Suprapubic skin (tissue), 4 donors: Measurements from ENCODE around the gene STAT6. TPM values are rescaled to one million over a fixed set of nuclear protein-coding genes. Genes with fewer than 3 reads are reported as not detected.

Experiments used
- DNase-seq, 2 donors: peaks; one replicate each; pipeline ENCODE4 v3.0.0-alpha.2; 2019; ENCODE audit warnings: low spot score in 2 of 2
- H3K27ac ChIP-seq: fragments of 200-600 bp; sonication (generic); one replicate; pipeline ENCODE4 v1.5.1; 2019
- H3K27me3 ChIP-seq: fragments of 200-600 bp; sonication (generic); one replicate; pipeline ENCODE4 v1.5.1; 2019
- H3K36me3 ChIP-seq: fragments of 200-600 bp; sonication (generic); one replicate; pipeline ENCODE4 v1.5.1; 2019
- H3K4me1 ChIP-seq: fragments of 200-600 bp; sonication (generic); one replicate; pipeline ENCODE4 v1.5.1; 2019
- H3K4me3 ChIP-seq: fragments of 200-600 bp; sonication (generic); one replicate; pipeline ENCODE4 v1.5.1; 2019; ENCODE audit warnings: mild to moderate bottlenecking
- H3K9me3 ChIP-seq: fragments of 200-600 bp; sonication (generic); one replicate; pipeline ENCODE4 v1.5.1; 2019
- EP300 ChIP-seq: sonication (generic); formaldehyde crosslinking; IDR thresholded peaks from one replicate; pipeline ENCODE4 v1.6.1; 2017; ENCODE audit warnings: antibody characterized with exemption
- POLR2A ChIP-seq, 2 donors: fragments of 450-650 bp; IDR thresholded peaks; one replicate each; pipeline ENCODE4 v1.6.1; 2017; ENCODE audit warnings: antibody characterized with exemption in 2 of 2, mild to moderate bottlenecking in 2 of 2, moderate library complexity in 2 of 2
- POLR2AphosphoS5 ChIP-seq, 3 donors: sonication (generic); formaldehyde crosslinking; IDR thresholded peaks; one replicate each; pipeline ENCODE4 v1.6.1; 2017; ENCODE audit warnings: antibody characterized with exemption in 3 of 3
- WGBS: methylation state at CpG from one replicate; pipeline ENCODE4 v1.1.5; 2018; 5-methylcytosine and 5-hydroxymethylcytosine counted together
- total RNA-seq, 4 donors: library from RNA; depleted of rRNA; stranded (reverse); fragments of >200 nt; gene quantifications; one replicate each; pipeline ENCODE4 v1.1.0, GENCODE V29; 2016
- TF ChIP-seq, protein P1 (sequence below), 2 donors: fragments of 200-600 bp in 1 of 2; fragments of 450-650 bp in 1 of 2; sonication (generic) in 1 of 2; IDR thresholded peaks; one replicate each; pipeline ENCODE4 v1.5.1; 2016 to 2019; ENCODE audit warnings: antibody characterized with exemption in 2 of 2, mild to moderate bottlenecking in 1 of 2, moderate library complexity in 1 of 2

The STAT6 gene
- total RNA-seq, 4 donors from 2014 or later: 140 to 348 (median 183) TPM

DNA sequence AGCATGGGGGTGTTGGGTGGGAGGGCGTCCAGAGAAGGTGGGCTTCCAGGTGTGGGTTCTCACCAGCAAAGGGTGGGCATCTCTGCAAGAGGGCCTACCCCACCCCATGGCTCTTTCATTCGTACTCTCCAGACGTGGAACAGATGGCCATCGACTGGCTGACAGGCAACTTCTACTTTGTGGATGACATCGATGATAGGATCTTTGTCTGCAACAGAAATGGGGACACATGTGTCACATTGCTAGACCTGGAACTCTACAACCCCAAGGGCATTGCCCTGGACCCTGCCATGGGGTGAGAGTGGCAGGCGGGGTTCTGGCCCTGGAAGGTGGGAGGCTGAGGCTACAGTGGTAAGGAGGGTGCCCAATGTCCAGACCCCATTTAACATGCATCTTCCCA is 42.9 kb upstream of the STAT6 start:
- H3K27me3 ChIP-seq: no peaks in the 10 kb centered on the region
- H3K4me1 ChIP-seq: peaks cover 60% of the 10 kb centered on the region
- H3K9me3 ChIP-seq: no peaks in the 10 kb centered on the region
- WGBS: 82% methylated on average over 4 of the region's 6 CpGs
- TF ChIP-seq, protein P1, sequence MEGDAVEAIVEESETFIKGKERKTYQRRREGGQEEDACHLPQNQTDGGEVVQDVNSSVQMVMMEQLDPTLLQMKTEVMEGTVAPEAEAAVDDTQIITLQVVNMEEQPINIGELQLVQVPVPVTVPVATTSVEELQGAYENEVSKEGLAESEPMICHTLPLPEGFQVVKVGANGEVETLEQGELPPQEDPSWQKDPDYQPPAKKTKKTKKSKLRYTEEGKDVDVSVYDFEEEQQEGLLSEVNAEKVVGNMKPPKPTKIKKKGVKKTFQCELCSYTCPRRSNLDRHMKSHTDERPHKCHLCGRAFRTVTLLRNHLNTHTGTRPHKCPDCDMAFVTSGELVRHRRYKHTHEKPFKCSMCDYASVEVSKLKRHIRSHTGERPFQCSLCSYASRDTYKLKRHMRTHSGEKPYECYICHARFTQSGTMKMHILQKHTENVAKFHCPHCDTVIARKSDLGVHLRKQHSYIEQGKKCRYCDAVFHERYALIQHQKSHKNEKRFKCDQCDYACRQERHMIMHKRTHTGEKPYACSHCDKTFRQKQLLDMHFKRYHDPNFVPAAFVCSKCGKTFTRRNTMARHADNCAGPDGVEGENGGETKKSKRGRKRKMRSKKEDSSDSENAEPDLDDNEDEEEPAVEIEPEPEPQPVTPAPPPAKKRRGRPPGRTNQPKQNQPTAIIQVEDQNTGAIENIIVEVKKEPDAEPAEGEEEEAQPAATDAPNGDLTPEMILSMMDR (IDR thresholded peaks at IDR 0.05): no peak
- TF ChIP-seq EP300 (no peak), POLR2A (IDR thresholded peaks at IDR 0.05) (no peak), POLR2AphosphoS5 (IDR thresholded peaks at IDR 0.05) (no peak)
- peaks cover 38% of the 10 kb centered on the region for H3K36me3 ChIP-seq
- H3K4me3 ChIP-seq: no peak overlapping the region
- DNase-seq: no peak
- H3K27ac ChIP-seq: peak overlapping the region; percentile 5

DNA sequence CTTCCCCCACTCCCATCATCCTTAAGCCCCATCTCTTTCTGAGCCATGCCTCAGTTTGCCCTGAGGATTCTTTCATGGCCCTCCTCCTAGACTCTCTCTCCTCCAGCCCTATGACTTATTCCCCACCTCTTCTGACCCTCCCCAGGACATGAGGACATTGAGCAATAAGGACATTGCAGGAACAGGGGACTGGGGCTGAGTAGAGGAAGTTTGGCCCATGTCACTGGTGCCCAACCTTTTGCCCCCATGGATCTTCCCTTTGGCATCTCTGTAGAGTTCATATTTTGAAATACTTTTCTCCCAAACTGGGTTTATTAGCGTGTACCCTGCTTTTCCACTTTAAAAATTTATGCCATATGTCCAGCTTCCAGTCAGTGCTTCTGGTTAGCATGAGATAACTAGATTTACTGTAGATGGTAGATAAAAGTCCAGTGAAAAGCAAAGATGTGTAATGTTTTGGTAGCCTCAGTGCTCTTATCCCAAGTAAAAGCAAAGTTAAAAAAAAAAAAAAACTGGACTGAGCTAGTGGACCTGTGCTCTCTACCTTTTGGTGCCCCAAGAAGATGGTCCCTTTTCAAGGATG is 42.3 kb upstream of the STAT6 start:
- peaks cover 60% of the 10 kb centered on the region for H3K4me1 ChIP-seq
- H3K36me3 ChIP-seq: peaks cover 32% of the 10 kb centered on the region
- WGBS: 88% methylated on average over 1 of the region's 1 CpG

DNA sequence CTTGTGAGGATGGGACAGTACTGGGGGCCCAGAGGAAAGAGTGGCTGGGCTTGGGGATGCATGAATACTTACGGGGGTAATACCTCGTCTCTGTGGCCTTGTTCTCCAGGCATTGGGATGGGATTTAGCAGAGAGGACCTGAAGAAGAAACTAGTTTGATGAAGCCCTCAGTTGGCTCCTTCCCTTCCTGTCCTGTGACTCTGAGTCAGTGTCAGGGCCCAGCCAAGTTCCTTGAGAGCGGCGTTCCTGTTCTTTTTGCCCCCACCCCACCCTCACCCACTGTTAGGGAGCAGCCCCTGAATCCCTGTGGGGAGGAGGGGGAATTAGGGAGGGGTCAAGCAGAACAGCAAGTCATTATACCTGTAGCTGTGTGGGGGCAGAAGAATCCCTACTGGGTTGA is 41.5 kb upstream of the STAT6 start:
- Histone ChIP-seq H3K27me3 (no peaks in the 10 kb centered on the region), H3K4me3 (no peak overlapping the region), H3K9me3 (no peaks in the 10 kb centered on the region), H3K27ac (peak overlapping the region; percentile 91), H3K36me3 (peaks cover 26% of the 10 kb centered on the region), H3K4me1 (peaks cover 63% of the 10 kb centered on the region)
- DNase-seq: peak in 1 of 2 donors; percentile 85
- TF ChIP-seq, protein P1 (IDR thresholded peaks at IDR 0.05): no peak
- no peak for TF ChIP-seq EP300
- no peak for TF ChIP-seq POLR2AphosphoS5 (IDR thresholded peaks at IDR 0.05)
- no peak for TF ChIP-seq POLR2A (IDR thresholded peaks at IDR 0.05)
- WGBS: 37% methylated on average over 4 of the region's 4 CpGs

More for the DNA sequence above, 42.3 kb upstream of the STAT6 start:
- Histone ChIP-seq H3K9me3 (no peaks in the 10 kb centered on the region), H3K27ac (peak overlapping the region; percentile 91), H3K27me3 (no peaks in the 10 kb centered on the region), H3K4me3 (no peak overlapping the region)
- no peak for DNase-seq
- TF ChIP-seq, protein P1 (IDR thresholded peaks at IDR 0.05): no peak
- TF ChIP-seq POLR2A (IDR thresholded peaks at IDR 0.05) (no peak), POLR2AphosphoS5 (IDR thresholded peaks at IDR 0.05) (no peak), EP300 (no peak)

DNA sequence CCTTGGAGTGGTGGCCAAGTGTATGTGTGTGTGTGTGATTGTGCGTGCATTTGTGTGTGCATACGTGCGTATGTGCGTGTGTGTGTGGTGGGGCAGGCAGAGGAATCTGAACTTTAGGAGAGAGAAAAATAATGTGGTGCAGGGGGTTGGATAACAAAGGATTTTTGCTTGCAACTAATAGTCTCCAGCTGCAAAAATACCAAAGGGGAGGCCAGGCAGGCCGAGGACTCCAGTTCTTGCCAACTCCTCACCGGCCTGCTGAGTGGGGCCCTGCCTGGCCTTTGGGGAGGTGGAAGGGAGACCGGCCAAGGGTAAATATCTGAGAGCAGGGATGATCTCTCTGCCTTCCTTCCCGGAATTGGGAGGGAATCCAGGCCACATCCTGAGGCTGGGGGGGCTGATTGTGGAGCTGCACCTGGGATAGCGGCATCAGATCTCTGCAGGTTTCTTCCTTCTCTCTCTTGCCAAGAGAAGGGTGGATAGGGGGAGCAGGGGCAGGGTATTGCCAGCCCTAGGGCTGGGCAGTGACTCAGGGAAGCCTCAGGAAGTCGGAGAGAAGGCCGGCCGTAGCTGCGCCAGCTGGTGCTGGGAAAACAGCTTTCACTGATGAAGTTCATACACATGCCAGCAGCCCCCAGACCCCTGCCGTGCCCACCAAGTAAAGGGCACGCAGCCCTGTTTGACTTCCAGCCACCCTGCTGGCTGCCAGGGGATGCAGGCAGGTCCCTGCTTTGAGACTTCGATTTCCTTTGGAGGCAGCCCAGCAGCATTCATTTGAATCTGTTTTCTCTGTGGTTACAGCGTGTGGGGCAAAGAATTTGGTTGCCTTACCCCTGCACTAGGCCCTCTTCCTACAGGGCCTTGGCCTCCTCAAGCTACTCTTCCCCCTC is 40.8 kb upstream of the STAT6 start:
- TF ChIP-seq POLR2AphosphoS5 (IDR thresholded peaks at IDR 0.05) (no peak), POLR2A (IDR thresholded peaks at IDR 0.05) (no peak), EP300 (no peak)
- TF ChIP-seq, protein P1 (IDR thresholded peaks at IDR 0.05): no peak
- Histone ChIP-seq H3K9me3 (no peaks in the 10 kb centered on the region), H3K4me3 (no peak overlapping the region), H3K36me3 (peaks cover 26% of the 10 kb centered on the region), H3K27ac (peak overlapping the region; percentile 91), H3K27me3 (no peaks in the 10 kb centered on the region), H3K4me1 (peaks cover 69% of the 10 kb centered on the region)
- WGBS: 41% methylated on average over 11 of the region's 17 CpGs
- peak in 1 of 2 donors; percentile 69 for DNase-seq

DNA sequence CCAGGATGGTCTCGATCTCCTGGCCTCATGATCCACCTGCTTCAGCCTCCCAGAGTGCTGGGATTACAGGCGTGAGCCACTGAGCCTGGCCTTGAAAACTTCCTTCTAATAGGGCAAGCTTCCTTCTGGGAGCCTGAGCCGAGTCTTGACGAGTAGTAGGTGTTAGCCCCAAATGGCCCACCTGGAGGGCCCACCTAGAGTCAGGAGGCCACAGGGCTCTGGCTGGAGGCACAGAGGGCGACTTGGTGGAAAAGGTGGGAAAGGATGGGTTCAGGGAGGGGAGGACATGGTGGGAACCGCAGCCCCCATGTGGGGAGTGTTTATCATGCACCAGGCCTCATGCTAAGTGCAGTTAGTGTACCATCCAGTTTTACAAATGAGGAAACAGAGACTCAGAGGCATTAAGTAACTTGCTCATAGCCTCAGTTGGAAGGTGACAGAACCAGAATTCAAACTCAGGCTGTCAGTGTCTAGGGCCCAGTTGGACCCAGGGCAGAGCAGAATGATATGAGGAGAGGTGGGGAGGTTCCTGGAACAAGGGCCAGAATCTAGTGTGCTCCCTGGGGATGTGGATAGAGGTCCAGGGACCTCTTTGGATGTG is 39.3 kb upstream of the STAT6 start:
- no peaks in the 10 kb centered on the region for H3K9me3 ChIP-seq
- peaks cover 83% of the 10 kb centered on the region for H3K4me1 ChIP-seq
- WGBS: 88% methylated on average over 2 of the region's 6 CpGs
- H3K27ac ChIP-seq: peak overlapping the region; percentile 91
- no peak overlapping the region for H3K4me3 ChIP-seq
- H3K36me3 ChIP-seq: peaks cover 26% of the 10 kb centered on the region
- DNase-seq: no peak
- no peaks in the 10 kb centered on the region for H3K27me3 ChIP-seq
- TF ChIP-seq POLR2A (IDR thresholded peaks at IDR 0.05) (no peak), EP300 (no peak), POLR2AphosphoS5 (IDR thresholded peaks at IDR 0.05) (no peak)
- TF ChIP-seq, protein P1 (IDR thresholded peaks at IDR 0.05): no peak
